Endothelial cell (in vitro differentiated cells): ENCODE results near the gene NEDD4L. TPM values are rescaled to one million over a fixed set of nuclear protein-coding genes. Genes with fewer than 3 reads are reported as not detected.

Source experiments
- DNase-seq: peaks from one replicate; pipeline ENCODE4 v3.0.0; 2021; ENCODE audit warnings: low spot score
- H3K27ac Mint-ChIP-seq: one replicate; pipeline ENCODE4 v1.8.0; 2021; ENCODE audit warnings: mixed read lengths, inconsistent platforms; ENCODE audit not compliant: unreplicated experiment
- H3K27me3 Mint-ChIP-seq: one replicate; pipeline ENCODE4 v1.8.0; 2021; ENCODE audit warnings: mild to moderate bottlenecking, moderate library complexity, mixed read lengths, inconsistent platforms; ENCODE audit not compliant: unreplicated experiment
- H3K36me3 Mint-ChIP-seq: one replicate; pipeline ENCODE4 v1.8.0; 2021; ENCODE audit warnings: mild to moderate bottlenecking, low read depth, mixed read lengths, inconsistent platforms; ENCODE audit not compliant: unreplicated experiment
- H3K4me1 Mint-ChIP-seq: one replicate; pipeline ENCODE4 v1.8.0; 2021; ENCODE audit warnings: mild to moderate bottlenecking, mixed read lengths, inconsistent platforms; ENCODE audit not compliant: unreplicated experiment
- H3K4me3 Mint-ChIP-seq: one replicate; pipeline ENCODE4 v1.8.0; 2021; ENCODE audit warnings: mild to moderate bottlenecking, mixed read lengths, inconsistent platforms; ENCODE audit not compliant: unreplicated experiment
- H3K9me3 Mint-ChIP-seq: one replicate; pipeline ENCODE4 v1.8.0; 2021; ENCODE audit warnings: mixed read lengths, inconsistent platforms; ENCODE audit not compliant: unreplicated experiment
- CTCF ChIP-seq: fragments of 200-600 bp; sonication (generic); IDR thresholded peaks from one replicate; pipeline ENCODE4 v1.5.0; 2021; ENCODE audit warnings: antibody characterized with exemption; ENCODE audit not compliant: unreplicated experiment
- total RNA-seq: library from RNA; stranded (reverse); fragmentation: NEBNext Ultra II Directional; extraction: Animal tissue kit (Norgen Biotek cat#: 25700); gene quantifications from one replicate; pipeline ENCODE4 v1.2.1, GENCODE V29; 2021; ENCODE audit not compliant: unreplicated experiment

Gene NEDD4L
- total RNA-seq, 1 donor from 2014 or later = 42.8 TPM

GRCh38 chr18:58364876-58365528 lies 321.0 kb downstream of the NEDD4L start:
- H3K4me3 Mint-ChIP-seq = no peak overlapping the region
- H3K4me1 Mint-ChIP-seq = peaks cover 20% of the 10 kb centered on the region
- H3K36me3 Mint-ChIP-seq = peaks cover 11% of the 10 kb centered on the region
- no peaks in the 10 kb centered on the region for H3K9me3 Mint-ChIP-seq
- no peak for DNase-seq
- TF ChIP-seq CTCF = no peak
- H3K27me3 Mint-ChIP-seq = peaks cover 2% of the 10 kb centered on the region
- H3K27ac Mint-ChIP-seq = no peak overlapping the region

GRCh38 chr18:58367425-58368140 lies 323.6 kb downstream of the NEDD4L start:
- no peak overlapping the region for H3K27ac Mint-ChIP-seq
- H3K4me3 Mint-ChIP-seq = no peak overlapping the region
- H3K36me3 Mint-ChIP-seq = peaks cover 19% of the 10 kb centered on the region
- peaks cover 5% of the 10 kb centered on the region for H3K4me1 Mint-ChIP-seq
- H3K27me3 Mint-ChIP-seq = peaks cover 3% of the 10 kb centered on the region
- TF ChIP-seq CTCF = no peak
- no peaks in the 10 kb centered on the region for H3K9me3 Mint-ChIP-seq
- no peak for DNase-seq

- DNase-seq = no peak
- Mint-ChIP-seq H3K27me3 (peaks cover 3% of the 10 kb centered on the region), H3K4me1 (no peaks in the 10 kb centered on the region), H3K36me3 (peaks cover 20% of the 10 kb centered on the region), H3K4me3 (no peak overlapping the region), H3K9me3 (no peaks in the 10 kb centered on the region), H3K27ac (no peak overlapping the region)
- no peak for TF ChIP-seq CTCF
Measured at GRCh38 chr18:58369616-58370015, 325.6 kb downstream of the NEDD4L start.

- no peak overlapping the region for H3K4me3 Mint-ChIP-seq
- H3K27ac Mint-ChIP-seq = no peak overlapping the region
Measured at GRCh38 chr18:58370038-58370580, 326.1 kb downstream of the NEDD4L start.

More at GRCh38 chr18:58370038-58370580, 326.1 kb downstream of the NEDD4L start:
- Mint-ChIP-seq H3K4me1 (no peaks in the 10 kb centered on the region), H3K36me3 (peaks cover 21% of the 10 kb centered on the region), H3K27me3 (peaks cover 3% of the 10 kb centered on the region), H3K9me3 (no peaks in the 10 kb centered on the region)
- TF ChIP-seq CTCF = no peak
- no peak for DNase-seq
